ENCODE measurements around the gene KCNH8. TPM values are rescaled to one million over a fixed set of nuclear protein-coding genes. Genes with fewer than 3 reads are reported as not detected.

Gene KCNH8
- total and polyA plus RNA-seq, 2 donors (not counting 1 experiment from before 2014, with no cell fraction given): under 0.01 TPM; not detected in 1

- Histone ChIP-seq H3K79me2 (ENCODE audit: control insufficient read depth, insufficient read depth, low read length) (no peaks in the 10 kb centered on the region), H3K4me1 (ENCODE audit: control insufficient read depth, extremely low read depth, insufficient read depth, low read length) (no peaks in the 10 kb centered on the region), H3K27me3 (ENCODE audit: control insufficient read depth, insufficient read depth, low read length) (no peaks in the 10 kb centered on the region), H4K20me1 (ENCODE audit: control insufficient read depth, extremely low read depth, insufficient read depth, low read length) (no peaks in the 10 kb centered on the region), H3K9ac (ENCODE audit: insufficient read depth, low read length) (no peak overlapping the region), H3K4me3 (replicated peaks in 1 of 4; ENCODE audit: control extremely low read depth in 1 of 4, insufficient read depth in 1 of 4, low read depth in 3 of 4, low read length in 4 of 4) (no peak overlapping the region), H2AFZ (ENCODE audit: low read length) (no peak overlapping the region), H3K4me2 (ENCODE audit: extremely low read depth, insufficient read depth, low read length) (no peak overlapping the region), H3K27ac (ENCODE audit: insufficient read depth, low read length) (no peak overlapping the region), H3K9me3 (ENCODE audit: control insufficient read depth, insufficient read depth, low read depth, low read length) (no peaks in the 10 kb centered on the region), H3K36me3 (ENCODE audit: control insufficient read depth, insufficient read depth, low read length) (no peaks in the 10 kb centered on the region)
- no peak for DNase-seq (ENCODE audit: low read depth in 2 of 2)
- TF ChIP-seq EZH2 (IDR thresholded peaks at IDR 0.05; ENCODE audit: low read length, missing control alignments): no peak
- TF ChIP-seq, protein P1, sequence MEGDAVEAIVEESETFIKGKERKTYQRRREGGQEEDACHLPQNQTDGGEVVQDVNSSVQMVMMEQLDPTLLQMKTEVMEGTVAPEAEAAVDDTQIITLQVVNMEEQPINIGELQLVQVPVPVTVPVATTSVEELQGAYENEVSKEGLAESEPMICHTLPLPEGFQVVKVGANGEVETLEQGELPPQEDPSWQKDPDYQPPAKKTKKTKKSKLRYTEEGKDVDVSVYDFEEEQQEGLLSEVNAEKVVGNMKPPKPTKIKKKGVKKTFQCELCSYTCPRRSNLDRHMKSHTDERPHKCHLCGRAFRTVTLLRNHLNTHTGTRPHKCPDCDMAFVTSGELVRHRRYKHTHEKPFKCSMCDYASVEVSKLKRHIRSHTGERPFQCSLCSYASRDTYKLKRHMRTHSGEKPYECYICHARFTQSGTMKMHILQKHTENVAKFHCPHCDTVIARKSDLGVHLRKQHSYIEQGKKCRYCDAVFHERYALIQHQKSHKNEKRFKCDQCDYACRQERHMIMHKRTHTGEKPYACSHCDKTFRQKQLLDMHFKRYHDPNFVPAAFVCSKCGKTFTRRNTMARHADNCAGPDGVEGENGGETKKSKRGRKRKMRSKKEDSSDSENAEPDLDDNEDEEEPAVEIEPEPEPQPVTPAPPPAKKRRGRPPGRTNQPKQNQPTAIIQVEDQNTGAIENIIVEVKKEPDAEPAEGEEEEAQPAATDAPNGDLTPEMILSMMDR (conservative IDR thresholded peaks at IDR 0.05 in 1 of 2, IDR thresholded peaks at IDR 0.05 in 1 of 2; ENCODE audit: low read depth in 1 of 2, low read length in 2 of 2): no peak
These were observed 25.6 kb downstream of the KCNH8 start for GRCh38 chr3:19173945-19174344.

- Histone ChIP-seq H3K9ac (ENCODE audit: insufficient read depth, low read length) (no peak overlapping the region), H3K4me2 (ENCODE audit: extremely low read depth, insufficient read depth, low read length) (no peak overlapping the region), H3K79me2 (ENCODE audit: control insufficient read depth, insufficient read depth, low read length) (no peaks in the 10 kb centered on the region), H3K27me3 (ENCODE audit: control insufficient read depth, insufficient read depth, low read length) (no peaks in the 10 kb centered on the region), H3K36me3 (ENCODE audit: control insufficient read depth, insufficient read depth, low read length) (no peaks in the 10 kb centered on the region), H3K4me3 (replicated peaks in 1 of 4; ENCODE audit: control extremely low read depth in 1 of 4, insufficient read depth in 1 of 4, low read depth in 3 of 4, low read length in 4 of 4) (no peak overlapping the region), H4K20me1 (ENCODE audit: control insufficient read depth, extremely low read depth, insufficient read depth, low read length) (no peaks in the 10 kb centered on the region), H2AFZ (ENCODE audit: low read length) (no peak overlapping the region), H3K27ac (ENCODE audit: insufficient read depth, low read length) (no peak overlapping the region), H3K4me1 (ENCODE audit: control insufficient read depth, extremely low read depth, insufficient read depth, low read length) (no peaks in the 10 kb centered on the region), H3K9me3 (ENCODE audit: control insufficient read depth, insufficient read depth, low read depth, low read length) (no peaks in the 10 kb centered on the region)
- DNase-seq (ENCODE audit: low read depth in 2 of 2): no peak
- TF ChIP-seq, protein P1 (conservative IDR thresholded peaks at IDR 0.05 in 1 of 2, IDR thresholded peaks at IDR 0.05 in 1 of 2; ENCODE audit: low read depth in 1 of 2, low read length in 2 of 2): no peak
- no peak for TF ChIP-seq EZH2 (IDR thresholded peaks at IDR 0.05; ENCODE audit: low read length, missing control alignments)
These were observed 35.3 kb downstream of the KCNH8 start for GRCh38 chr3:19183584-19183983.

- Histone ChIP-seq H3K27ac (ENCODE audit: insufficient read depth, low read length) (no peak overlapping the region), H3K4me2 (ENCODE audit: extremely low read depth, insufficient read depth, low read length) (no peak overlapping the region), H3K79me2 (ENCODE audit: control insufficient read depth, insufficient read depth, low read length) (no peaks in the 10 kb centered on the region), H3K9me3 (ENCODE audit: control insufficient read depth, insufficient read depth, low read depth, low read length) (no peaks in the 10 kb centered on the region), H3K27me3 (ENCODE audit: control insufficient read depth, insufficient read depth, low read length) (no peaks in the 10 kb centered on the region), H3K9ac (ENCODE audit: insufficient read depth, low read length) (no peak overlapping the region), H4K20me1 (ENCODE audit: control insufficient read depth, extremely low read depth, insufficient read depth, low read length) (no peaks in the 10 kb centered on the region), H2AFZ (ENCODE audit: low read length) (no peak overlapping the region), H3K36me3 (ENCODE audit: control insufficient read depth, insufficient read depth, low read length) (no peaks in the 10 kb centered on the region), H3K4me1 (ENCODE audit: control insufficient read depth, extremely low read depth, insufficient read depth, low read length) (no peaks in the 10 kb centered on the region), H3K4me3 (replicated peaks in 1 of 4; ENCODE audit: control extremely low read depth in 1 of 4, insufficient read depth in 1 of 4, low read depth in 3 of 4, low read length in 4 of 4) (no peak overlapping the region)
- TF ChIP-seq, protein P1 (conservative IDR thresholded peaks at IDR 0.05 in 1 of 2, IDR thresholded peaks at IDR 0.05 in 1 of 2; ENCODE audit: low read depth in 1 of 2, low read length in 2 of 2): no peak
- TF ChIP-seq EZH2 (IDR thresholded peaks at IDR 0.05; ENCODE audit: low read length, missing control alignments): no peak
- DNase-seq (ENCODE audit: low read depth in 2 of 2): no peak
These were observed 41.8 kb downstream of the KCNH8 start for GRCh38 chr3:19190126-19190525.

All from fibroblast of lung (primary cell).